Mammary epithelial cell (primary cell): ENCODE measurements around the gene HEATR5A.

Source experiments
- EZH2 ChIP-seq: IDR thresholded peaks from 2 replicates; pipeline ENCODE4 v1.6.1; 2012; ENCODE audit warnings: low read length, inconsistent platforms, borderline replicate concordance
- TF ChIP-seq, protein P1 (sequence below), 2 donors: IDR thresholded peaks in 1 of 2; conservative IDR thresholded peaks in 1 of 2; 2 replicates each; pipeline ENCODE4 v1.5.1; 2011 to 2012; ENCODE audit warnings: inconsistent platforms in 2 of 2, low read length in 2 of 2, mild to moderate bottlenecking in 2 of 2, control low read depth in 1 of 2, low read depth in 1 of 2; ENCODE audit not compliant: insufficient read depth in 1 of 2; ENCODE audit errors: extremely low read depth in 1 of 2

DNA sequence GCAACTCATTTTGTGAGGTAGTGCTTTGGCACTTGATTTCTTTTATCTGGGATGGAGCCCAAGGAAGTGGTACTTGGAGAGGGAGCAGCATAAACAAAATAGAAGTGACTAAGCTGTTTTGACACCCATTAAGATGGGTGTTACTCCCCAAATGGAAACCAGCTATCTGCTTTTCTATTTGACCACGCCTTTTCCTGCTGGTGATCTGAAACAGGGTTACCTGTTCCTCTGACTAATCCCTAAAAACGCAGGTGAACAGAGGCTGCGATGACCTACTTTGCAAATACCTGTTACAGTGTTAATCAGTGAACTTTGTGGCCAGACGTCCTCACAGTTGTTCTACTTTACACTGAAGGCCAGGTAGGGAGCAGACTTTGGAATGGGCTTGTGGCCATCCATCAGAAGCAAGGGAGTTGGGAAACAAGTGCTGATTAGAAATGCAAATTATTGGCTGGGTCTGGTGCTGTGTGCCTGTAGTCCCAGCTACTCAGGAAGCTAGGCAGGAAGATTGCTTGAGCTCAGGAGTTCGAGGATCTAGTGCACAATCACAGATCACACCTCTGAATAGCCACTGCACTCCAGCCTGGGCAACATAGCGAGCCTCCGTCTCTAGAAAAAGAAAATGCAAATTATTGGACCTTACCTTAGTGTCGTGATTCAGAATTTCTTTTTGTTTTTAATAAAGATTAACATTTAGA is 154.5 kb downstream of the HEATR5A start:
- TF ChIP-seq, protein P1, sequence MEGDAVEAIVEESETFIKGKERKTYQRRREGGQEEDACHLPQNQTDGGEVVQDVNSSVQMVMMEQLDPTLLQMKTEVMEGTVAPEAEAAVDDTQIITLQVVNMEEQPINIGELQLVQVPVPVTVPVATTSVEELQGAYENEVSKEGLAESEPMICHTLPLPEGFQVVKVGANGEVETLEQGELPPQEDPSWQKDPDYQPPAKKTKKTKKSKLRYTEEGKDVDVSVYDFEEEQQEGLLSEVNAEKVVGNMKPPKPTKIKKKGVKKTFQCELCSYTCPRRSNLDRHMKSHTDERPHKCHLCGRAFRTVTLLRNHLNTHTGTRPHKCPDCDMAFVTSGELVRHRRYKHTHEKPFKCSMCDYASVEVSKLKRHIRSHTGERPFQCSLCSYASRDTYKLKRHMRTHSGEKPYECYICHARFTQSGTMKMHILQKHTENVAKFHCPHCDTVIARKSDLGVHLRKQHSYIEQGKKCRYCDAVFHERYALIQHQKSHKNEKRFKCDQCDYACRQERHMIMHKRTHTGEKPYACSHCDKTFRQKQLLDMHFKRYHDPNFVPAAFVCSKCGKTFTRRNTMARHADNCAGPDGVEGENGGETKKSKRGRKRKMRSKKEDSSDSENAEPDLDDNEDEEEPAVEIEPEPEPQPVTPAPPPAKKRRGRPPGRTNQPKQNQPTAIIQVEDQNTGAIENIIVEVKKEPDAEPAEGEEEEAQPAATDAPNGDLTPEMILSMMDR (conservative IDR thresholded peaks at IDR 0.05 in 1 of 2, IDR thresholded peaks at IDR 0.05 in 1 of 2; ENCODE audit: extremely low read depth in 1 of 2, insufficient read depth in 1 of 2, low read depth in 1 of 2, low read length in 2 of 2): no peak
- no peak for TF ChIP-seq EZH2
